Cardiac muscle cell (in vitro differentiated cells and primary cell): Measurements from ENCODE around the gene TLL2. TPM values are rescaled to one million over a fixed set of nuclear protein-coding genes. Genes with fewer than 3 reads are reported as not detected.

Experiments used
- DNase-seq, 2 donors: peaks; one replicate each; pipeline versions ENCODE4 v3.0.0 to v3.0.0-alpha.2; 2010 to 2017; ENCODE audit warnings: low read depth in 1 of 2, low spot score in 1 of 2
- H3K27ac ChIP-seq: fragments of 200-600 bp; sonication (generic); 2 replicates; pipeline ENCODE4 v1.5.1; 2016
- H3K27me3 ChIP-seq: fragments of 200-600 bp; sonication (generic); 2 replicates; pipeline ENCODE4 v1.6.0; 2016; ENCODE audit warnings: control low read depth
- H3K36me3 ChIP-seq: fragments of 200-600 bp; sonication (generic); 2 replicates; pipeline ENCODE4 v1.5.1; 2016; ENCODE audit warnings: control low read depth
- H3K4me1 ChIP-seq: fragments of 200-600 bp; sonication (generic); 2 replicates; pipeline ENCODE4 v1.8.1; 2017; ENCODE audit warnings: low read depth, mild to moderate bottlenecking, mixed run types
- H3K4me3 ChIP-seq: fragments of 200-600 bp; sonication (generic); 2 replicates; pipeline ENCODE4 v1.5.1; 2016; ENCODE audit warnings: mild to moderate bottlenecking
- H3K9me3 ChIP-seq: fragments of 200-600 bp; sonication (generic); 2 replicates; pipeline ENCODE4 v1.5.1; 2017; ENCODE audit warnings: low read depth, mild to moderate bottlenecking, control low read depth
- CTCF ChIP-seq: IDR thresholded peaks from 2 replicates; pipeline ENCODE4 v1.5.1; 2012; ENCODE audit warnings: low read depth, mild to moderate bottlenecking, low read length
- polyA plus RNA-seq: library from polyadenylated mRNA; unstranded; fragments of >200 nt; fragmentation: Nextera tagmentation; extraction: Ambion mirVana; gene quantifications from 2 replicates; pipeline ENCODE4 v1.2.1, GENCODE V29; 2016
- total RNA-seq: library from RNA; depleted of rRNA; stranded (reverse); fragments of >200 nt; gene quantifications from 2 replicates; pipeline ENCODE4 v1.2.3, GENCODE V29; 2016

TLL2 gene
- total and polyA plus RNA-seq, 2 experiments from 2014 or later: 0.15 to 0.55 TPM

- Histone ChIP-seq H3K4me3 (no peak overlapping the region), H3K9me3 (no peaks in the 10 kb centered on the region), H3K36me3 (no peaks in the 10 kb centered on the region), H3K27ac (no peak overlapping the region), H3K4me1 (no peaks in the 10 kb centered on the region), H3K27me3 (peaks cover 6% of the 10 kb centered on the region)
- TF ChIP-seq CTCF: no peak
- no peak for DNase-seq
These were observed 98.4 kb downstream of the TLL2 start for GRCh38 chr10:96415150-96415890.

- TF ChIP-seq CTCF: no peak
These were observed 99.4 kb downstream of the TLL2 start for GRCh38 chr10:96414303-96414702.

GRCh38 chr10:96413151-96413787 lies 100.5 kb downstream of the TLL2 start:
- H3K9me3 ChIP-seq: no peaks in the 10 kb centered on the region
- H3K36me3 ChIP-seq: no peaks in the 10 kb centered on the region
- peaks cover 11% of the 10 kb centered on the region for H3K27me3 ChIP-seq
- no peak overlapping the region for H3K27ac ChIP-seq
- no peak overlapping the region for H3K4me3 ChIP-seq
- DNase-seq: no peak
- H3K4me1 ChIP-seq: no peaks in the 10 kb centered on the region
- peak; percentile 3 for TF ChIP-seq CTCF

More at GRCh38 chr10:96414303-96414702, 99.4 kb downstream of the TLL2 start:
- no peaks in the 10 kb centered on the region for H3K9me3 ChIP-seq
- no peaks in the 10 kb centered on the region for H3K36me3 ChIP-seq
- DNase-seq: no peak
- H3K4me3 ChIP-seq: no peak overlapping the region
- H3K4me1 ChIP-seq: no peaks in the 10 kb centered on the region
- no peak overlapping the region for H3K27ac ChIP-seq
- peaks cover 11% of the 10 kb centered on the region for H3K27me3 ChIP-seq

- no peak for TF ChIP-seq CTCF
- Histone ChIP-seq H3K4me1 (no peaks in the 10 kb centered on the region), H3K27me3 (peaks cover 11% of the 10 kb centered on the region), H3K4me3 (no peak overlapping the region), H3K9me3 (no peaks in the 10 kb centered on the region), H3K36me3 (no peaks in the 10 kb centered on the region), H3K27ac (no peak overlapping the region)
- DNase-seq: no peak
These were observed 101.9 kb downstream of the TLL2 start for GRCh38 chr10:96411716-96412320.

- Histone ChIP-seq H3K4me3 (no peak overlapping the region), H3K9me3 (no peaks in the 10 kb centered on the region), H3K36me3 (no peaks in the 10 kb centered on the region), H3K27me3 (peaks cover 11% of the 10 kb centered on the region), H3K27ac (no peak overlapping the region), H3K4me1 (no peaks in the 10 kb centered on the region)
- no peak for TF ChIP-seq CTCF
- DNase-seq: no peak
These were observed 103.4 kb downstream of the TLL2 start for GRCh38 chr10:96410296-96410695.
